ENCODE measurements around the gene CDKAL1.

GRCh38 chr6:21200134-21200870, 666.0 kb downstream of the CDKAL1 start:
- no peak for TF ChIP-seq CTCF (IDR thresholded peaks at IDR 0.05; ENCODE audit: insufficient read depth, low read length)
- no peak for TF ChIP-seq GABPA (IDR thresholded peaks at IDR 0.05; ENCODE audit: low read depth)
- no peak for TF ChIP-seq POLR2AphosphoS5 (IDR thresholded peaks at IDR 0.05; ENCODE audit: low read depth)
- no peak for TF ChIP-seq REST (IDR thresholded peaks at IDR 0.05; ENCODE audit: insufficient replicate concordance, low read depth)
